ENCODE measurements around the gene FBXW11.
A peak's percentile ranks its signal among the peaks of the same experiment; 100 is the strongest.

Gene FBXW11

DNA sequence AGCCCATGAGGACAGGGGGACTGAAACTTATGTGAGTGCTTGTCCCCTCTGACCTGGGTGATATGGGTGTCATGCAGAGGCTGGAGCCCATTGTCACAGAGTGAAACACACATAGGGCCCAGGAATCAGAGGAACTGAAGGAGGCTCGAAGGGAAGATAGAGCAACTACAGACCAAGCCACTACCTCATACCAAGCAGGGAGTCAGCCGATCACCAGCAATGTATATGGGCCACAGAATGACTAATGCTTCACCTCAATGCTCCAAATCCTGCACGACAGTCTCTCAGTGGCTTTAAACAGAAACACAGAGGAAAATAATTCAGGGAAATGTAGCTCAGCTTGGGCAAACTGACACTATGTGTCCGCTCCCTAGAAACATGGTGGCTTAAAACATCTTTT, 8.9 kb upstream of the FBXW11 start:
- no peak for DNase-seq (ENCODE audit: low spot score)

DNA sequence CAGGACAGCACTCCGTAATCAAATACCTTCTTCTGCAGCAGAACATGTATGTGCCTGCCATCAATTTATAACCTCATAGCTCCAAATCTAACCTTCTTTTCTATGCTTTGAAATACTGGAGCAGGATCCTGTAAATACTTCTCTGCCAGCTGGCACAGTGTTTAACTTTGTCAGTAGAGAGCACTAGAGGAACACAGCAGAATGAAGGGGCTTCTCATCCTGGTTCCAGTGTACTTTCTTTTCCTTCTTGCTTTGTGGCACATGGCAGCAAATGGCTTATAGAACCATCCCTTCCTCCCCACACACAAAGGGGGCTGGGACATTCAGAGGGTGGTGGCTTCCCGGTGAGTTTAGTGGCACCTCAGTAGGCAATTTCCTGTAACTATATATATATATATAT, 3.8 kb upstream of the FBXW11 start:
- DNase-seq (ENCODE audit: low spot score), result no peak

DNA sequence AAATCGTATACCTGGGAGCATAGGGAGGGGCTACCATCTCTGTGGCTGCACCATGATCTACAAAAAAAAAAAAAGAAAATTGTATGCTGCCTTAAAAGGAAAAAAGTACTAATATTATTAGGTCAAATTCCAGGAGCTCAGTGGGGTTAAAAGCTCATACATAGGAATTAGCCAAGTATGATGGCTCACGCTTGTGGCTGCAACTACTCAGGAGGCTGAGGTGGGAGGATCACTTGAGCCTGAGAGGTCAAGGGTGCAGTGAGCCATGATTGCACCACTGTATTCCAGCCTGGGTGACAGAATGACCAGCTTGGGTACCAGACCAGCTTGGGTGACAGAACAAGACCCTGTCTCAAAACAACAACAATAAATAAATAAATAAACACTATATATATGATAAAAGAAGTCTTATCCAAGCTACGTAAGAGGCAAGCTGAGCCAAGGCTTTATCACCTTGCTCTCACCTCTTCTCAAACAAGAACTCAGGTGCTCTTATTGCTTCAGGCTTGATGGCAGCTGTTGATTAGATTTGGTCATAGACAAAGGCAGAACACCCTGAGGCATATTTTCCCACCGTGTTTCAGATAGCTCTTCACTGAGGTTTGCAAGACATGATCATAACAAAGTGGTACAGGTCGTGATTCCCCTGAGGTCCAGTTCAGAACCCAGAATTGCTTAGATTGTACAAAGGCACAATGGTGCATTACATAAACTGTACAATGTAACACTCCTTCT, 3.3 kb upstream of the FBXW11 start:
- no peak for DNase-seq (ENCODE audit: low spot score)

DNA sequence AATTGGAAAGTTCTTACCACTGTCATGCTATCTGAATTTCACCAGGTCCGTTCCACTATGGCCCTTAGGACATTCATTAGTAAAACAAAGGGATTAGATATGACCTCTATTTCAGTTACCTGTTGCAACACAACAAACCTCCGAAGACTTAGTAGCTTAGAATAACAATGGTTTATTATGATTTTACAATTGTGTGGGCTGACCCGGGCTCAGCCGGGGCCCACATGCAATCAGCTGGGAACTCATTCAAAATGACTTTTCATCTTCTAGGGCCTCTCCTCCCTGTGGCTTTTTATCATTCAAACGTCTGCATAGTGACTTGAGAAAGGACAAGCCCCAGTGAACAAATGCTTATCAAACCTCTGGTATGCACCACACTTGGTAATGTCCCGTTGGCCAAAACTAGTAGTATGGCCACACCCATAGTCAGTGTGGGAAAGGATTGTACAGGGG, 2.3 kb upstream of the FBXW11 start:
- DNase-seq (ENCODE audit: low spot score), result peak; percentile 65

DNA sequence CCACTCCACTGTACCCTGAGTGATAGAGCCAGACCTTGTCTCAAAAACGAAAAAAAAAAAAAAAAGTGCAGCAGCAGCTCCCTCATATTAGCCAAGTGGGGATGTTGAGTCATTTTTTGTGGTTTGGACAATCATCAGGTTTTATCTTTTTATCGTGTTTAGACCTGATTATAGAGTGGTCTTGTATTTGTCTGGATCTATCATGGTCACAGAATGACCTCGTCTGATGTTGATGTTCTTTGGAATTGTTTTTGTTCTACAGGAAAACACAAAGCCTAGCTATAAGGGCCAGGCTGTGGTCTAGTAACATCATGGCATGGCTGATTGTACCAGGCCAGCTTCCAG, 1.6 kb upstream of the FBXW11 start:
- DNase-seq (ENCODE audit: low spot score), result no peak

DNA sequence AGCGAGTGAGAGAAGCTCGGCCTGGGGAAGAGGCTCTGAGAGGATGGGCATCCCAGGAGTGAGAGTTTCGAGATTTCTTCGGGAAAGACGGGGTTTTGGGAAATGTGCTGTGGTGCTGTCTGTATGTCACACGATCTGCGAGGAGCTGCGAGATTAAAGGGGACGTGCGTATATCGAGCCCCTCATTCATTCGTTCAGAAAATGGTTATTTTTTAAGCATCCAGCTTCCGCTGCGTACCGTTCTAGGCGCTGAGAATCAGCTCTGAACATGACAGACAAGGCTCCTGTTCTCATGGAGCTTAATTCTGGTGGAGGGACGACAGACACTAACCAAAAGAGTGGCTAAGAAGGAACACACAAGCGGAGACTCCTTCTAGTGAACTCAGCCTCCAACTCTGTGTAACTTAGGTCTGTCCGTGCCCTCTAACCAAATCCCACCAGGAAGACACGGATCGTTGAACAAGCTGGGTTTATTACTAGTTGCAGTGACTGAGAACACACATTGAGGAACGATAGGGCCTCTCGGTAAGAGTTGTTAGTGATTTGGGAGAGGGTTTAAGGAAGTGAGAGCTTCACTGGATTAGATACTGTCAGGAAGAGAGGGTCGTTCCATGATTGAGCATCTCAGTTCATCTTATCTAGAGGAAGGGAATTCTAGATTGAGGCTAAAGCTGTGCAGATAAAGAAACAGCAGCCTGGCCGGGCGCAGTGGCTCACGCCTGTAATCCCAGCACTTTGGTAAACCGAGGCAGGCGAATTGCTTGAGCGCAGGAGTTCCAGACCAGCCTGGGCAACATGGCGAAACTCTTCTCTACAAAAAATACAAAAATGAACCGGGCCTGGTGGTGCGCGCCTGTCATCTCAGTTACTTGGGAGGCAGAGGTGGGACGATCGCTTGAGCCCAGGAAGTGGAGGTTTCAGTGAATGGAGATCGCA, 1.0 kb upstream of the FBXW11 start:
- peak; percentile 24 for DNase-seq (ENCODE audit: low spot score)

DNA sequence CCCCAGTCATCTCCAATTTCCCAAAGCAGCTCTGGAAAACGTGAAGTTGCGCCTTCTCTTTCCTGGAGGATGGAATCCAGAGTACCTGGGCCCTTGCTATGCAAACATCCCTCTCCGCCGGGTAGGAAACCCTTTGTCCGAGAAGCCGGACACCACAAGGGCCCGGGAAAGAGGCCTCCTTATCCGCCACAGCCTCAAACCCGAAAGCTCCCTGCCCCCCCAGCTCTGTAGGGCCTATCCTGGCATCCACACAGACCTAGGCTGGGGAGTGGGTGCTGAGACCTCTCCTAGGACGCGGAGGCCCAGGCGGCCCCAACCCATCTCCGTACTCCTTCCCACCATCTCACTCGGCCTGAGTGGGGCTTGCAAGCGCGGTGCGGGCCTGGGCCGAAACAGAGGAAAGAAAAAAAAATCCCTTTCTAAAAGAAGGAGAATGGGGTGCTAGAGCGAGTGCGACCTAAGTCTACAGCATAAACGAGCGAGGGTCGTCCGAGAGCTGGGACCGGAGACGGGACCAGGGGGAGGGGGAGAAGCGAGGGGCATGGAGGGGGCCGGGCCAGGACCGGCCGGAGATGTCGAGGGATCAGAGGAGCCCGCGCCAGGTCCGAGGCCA, 624 bp downstream of the FBXW11 start:
- peak; percentile 23 for DNase-seq (ENCODE audit: low spot score)

DNA sequence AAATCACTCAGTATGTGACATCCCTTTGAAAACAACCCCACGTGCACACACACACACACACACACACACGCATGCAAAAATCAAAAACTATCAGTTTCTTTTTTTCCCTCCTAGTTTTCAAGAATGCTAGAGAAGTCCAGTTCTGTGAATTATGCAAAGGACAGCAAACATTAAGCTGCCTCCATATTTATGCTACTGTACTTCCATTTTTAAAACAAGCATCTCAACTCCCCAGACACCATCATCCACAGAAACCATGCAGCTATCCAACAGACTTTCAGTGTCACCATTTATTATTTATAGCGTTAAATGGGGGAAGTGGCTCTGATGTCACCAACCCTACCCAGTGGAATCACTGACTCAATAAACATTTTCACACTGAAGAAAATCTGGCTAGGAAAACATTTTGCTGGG, 1.6 kb downstream of the FBXW11 start:
- DNase-seq (ENCODE audit: low spot score), result no peak

DNA sequence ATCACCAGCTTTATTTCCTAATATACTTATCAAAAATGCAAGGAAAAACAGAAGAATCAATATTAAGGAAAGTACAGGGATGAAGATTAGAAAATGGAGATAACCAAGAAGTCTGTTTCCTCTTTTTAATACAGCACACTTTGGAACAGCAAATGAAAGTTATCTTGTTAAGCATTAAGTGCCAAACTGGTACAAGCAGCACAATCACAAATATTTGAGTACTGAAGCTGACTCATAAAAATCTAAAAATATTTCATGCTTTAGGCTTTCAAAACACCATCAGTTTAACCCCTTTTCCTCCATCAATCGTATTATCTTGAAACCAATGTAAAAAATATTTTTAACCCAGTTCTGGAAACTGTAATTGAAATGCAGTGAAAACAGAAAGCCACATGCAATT, 2.7 kb downstream of the FBXW11 start:
- no peak for DNase-seq (ENCODE audit: low spot score)

DNA sequence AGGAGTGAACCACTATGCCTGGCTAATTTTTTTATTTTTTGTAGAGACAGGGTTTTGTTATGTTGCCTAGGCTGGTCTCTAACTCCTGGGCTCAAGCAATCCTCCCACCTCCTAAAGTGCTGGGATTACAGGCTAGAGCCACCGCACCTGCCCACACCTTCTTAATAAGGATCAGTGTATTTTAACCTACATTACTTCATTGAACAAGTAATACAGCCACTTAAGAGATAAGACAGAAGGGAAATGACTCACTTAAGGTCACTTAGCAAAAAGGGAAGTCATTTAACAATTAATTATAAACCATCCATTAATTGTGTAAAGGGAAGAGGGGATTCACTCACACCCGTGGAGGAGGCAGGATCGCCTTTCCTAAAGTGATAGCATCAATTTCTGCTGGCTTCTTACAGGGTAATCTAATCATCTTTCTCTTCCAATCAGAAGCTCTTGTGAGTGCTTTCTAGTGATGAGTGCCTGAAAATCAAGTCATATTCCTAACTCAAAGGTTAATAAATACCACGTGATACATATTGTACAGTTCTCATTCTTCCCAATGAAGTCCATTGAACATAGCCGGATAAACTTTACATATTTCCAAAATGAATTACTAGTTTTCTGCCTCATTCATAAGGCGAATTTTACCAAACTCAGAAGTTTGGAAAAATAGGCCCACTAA, 3.5 kb downstream of the FBXW11 start:
- DNase-seq (ENCODE audit: low spot score), result no peak

DNA sequence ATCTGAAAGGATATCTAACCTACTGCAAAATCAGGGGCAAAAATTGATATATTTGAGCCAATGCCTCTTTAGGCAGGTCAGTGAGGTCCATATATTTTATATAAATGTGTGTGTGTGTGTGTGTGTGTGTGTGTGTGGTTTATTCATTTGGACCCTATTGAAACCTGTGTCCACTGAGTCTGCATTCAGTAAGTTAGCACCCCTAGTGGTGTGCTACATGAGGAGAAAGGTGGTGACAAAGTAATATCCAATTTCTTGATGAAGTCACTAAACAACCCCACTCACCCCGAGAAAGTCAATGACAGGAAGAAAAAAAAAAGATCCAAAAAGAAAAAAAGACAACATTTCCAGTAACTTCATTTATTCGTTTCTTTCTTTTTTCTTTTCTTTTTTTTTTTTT, 4.1 kb downstream of the FBXW11 start:
- DNase-seq (ENCODE audit: low spot score), result peak; percentile 58

DNA sequence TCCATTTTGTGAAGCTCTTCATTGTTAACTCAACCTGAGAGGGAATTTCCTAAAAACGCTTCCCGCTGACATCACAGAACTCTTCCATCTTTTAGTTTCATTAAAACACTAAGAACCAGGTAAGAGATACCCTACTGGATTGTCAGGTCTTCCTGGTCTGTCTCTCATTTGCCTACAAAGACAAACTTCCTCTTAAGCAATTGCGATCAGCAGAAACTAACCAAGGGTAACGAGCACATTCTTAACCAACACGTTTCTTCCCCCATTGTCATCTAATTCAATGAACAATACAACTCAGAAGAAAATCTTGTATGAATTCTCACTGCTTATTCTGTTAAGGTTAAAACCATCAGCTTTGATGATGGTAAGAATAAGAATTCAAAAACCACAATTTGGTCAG, 6.6 kb downstream of the FBXW11 start:
- no peak for DNase-seq (ENCODE audit: low spot score)

DNA sequence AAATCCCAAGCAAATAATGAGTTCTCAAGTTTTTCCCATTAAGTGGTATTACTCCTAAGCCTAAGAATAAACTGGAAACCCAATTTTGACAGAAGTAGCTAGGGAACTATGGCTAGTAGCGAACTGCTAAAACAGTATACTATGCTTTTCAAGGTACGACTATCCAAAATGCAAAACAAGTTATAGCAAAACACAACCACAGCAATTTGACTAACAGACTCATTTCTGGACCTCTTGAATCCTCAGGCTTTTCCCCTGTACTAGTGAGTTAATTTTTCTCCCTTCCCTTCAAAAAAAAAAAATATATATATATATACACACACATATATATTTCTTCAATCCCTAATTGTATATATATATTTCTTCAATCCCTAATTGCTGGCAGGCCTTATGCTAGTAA, 7.3 kb downstream of the FBXW11 start:
- DNase-seq (ENCODE audit: low spot score), result no peak

DNA sequence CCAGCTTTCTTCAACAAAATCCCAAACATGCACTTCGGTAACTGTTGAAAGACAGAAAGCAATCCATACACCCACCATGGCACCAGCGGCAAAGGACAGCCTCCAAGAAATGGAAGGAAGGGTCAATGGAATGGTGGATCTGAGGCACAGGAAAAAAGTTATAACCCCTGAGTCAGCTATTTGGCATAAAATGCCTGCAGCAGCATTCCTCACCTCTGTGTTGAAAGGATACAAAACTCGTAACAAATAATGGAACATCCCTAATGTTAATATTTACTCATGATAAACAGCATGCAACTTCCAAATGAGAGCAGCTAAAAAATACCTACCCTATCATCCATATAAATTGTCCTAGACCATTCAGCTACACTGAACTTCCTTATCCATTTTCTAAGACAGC, 9.4 kb downstream of the FBXW11 start:
- DNase-seq (ENCODE audit: low spot score), result no peak

DNA sequence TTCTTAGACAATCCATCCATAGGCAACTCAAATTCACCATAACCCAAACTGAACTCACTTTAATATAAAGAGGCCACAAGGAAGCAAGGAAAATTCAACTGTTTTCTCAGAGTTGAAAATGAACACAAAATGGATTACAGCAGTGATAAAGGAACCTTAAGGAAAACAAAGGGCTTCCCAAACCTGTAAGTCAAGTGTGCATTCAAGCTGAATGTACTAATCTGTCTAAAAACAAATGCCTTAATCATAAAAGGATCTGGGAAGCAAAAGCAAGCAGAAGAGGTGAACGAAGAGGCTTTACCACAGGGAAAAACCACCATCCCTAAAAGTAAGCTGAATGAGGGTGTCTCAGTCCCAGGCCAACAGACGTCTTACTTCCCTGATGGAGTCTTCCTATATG, 13.6 kb downstream of the FBXW11 start:
- no peak for DNase-seq (ENCODE audit: low spot score)

DNA sequence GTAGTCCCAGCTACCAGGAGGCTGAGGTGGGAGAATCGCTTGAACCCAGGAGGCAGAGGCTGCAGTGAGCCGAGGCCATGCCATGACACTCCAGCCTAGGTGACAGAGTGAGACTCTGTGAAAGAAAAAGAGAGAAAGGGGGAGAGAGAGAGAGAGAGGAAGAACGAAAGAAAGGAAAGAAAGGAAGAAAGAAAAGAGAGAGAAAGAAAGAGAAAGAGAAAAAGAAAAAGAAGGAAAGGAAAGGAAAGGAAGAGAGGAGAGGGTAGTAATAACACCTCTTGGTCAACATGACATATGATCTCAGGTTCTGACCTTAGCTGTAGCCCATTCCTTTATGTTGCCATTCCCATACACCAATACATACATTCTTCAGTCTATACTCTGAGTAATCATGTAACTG, 14.1 kb downstream of the FBXW11 start:
- DNase-seq (ENCODE audit: low spot score), result no peak

DNA sequence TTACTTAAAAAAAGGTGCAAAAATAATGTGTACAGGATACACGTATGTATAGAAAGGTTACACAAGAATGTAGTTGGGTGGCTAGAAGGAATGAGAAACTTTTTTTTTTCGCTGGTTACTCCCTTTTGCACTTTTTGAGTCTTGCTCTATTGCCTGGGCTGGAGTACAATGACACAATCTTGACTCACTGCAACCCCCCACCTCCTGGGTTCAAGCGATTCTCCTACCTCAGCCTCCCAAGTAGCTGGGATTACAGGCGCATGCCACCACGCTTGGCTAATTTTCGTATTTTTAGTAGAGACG, 15.8 kb downstream of the FBXW11 start:
- no peak for DNase-seq (ENCODE audit: low spot score)

DNA sequence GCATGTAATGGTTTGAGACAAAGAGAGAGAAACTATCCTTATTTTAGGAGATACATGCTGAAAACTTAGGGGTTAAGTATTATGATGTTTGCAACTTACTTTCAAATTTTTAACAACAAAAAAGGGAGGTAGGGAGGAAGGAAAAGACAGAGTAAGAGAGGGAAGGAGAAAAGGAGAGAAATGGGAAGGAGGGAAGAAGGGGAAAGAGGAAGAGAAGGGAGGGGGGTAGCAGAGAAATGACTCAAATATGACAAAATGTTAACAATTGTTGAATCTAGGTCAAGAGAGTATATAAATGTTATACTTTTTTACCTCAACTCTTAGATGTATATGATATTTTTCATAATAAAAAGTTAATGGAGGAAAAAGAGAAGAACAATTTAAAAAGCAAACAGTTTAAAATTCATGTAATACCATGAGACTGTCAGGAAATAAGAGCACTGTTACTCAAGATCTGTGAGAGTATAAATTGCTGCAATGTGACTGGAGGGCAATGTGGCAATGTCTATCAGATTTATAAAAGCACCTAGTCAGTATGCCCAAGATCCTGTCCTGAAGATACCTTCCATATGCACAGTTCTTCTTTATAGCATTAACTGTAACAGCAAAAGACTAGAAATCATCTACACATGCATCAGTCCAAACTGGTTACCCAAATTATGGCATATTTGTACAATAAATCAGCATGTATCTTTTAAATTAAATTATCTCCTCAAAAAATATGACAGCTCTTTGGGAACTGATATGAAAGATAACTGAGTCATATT, 16.3 kb downstream of the FBXW11 start:
- no peak for DNase-seq (ENCODE audit: low spot score)

DNA sequence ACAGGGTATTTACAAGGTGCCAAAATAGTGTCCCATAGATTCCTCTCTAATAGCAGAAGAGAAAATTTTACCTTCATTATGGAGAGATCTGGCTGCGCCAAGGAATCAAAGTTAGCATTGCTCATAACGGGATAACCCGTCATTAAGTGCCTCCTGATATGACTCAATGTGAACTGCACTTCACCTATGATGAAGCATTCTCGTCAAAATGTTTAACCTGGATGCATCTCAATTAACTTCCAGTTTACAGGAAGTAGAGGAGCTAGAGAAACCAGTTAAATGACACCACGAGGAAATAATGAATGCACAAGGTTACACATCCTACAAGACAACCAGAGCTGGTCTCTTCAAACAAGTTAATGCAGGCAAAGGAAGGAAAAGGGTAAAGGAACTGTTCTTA, 17.2 kb downstream of the FBXW11 start:
- no peak for DNase-seq (ENCODE audit: low spot score)

DNA sequence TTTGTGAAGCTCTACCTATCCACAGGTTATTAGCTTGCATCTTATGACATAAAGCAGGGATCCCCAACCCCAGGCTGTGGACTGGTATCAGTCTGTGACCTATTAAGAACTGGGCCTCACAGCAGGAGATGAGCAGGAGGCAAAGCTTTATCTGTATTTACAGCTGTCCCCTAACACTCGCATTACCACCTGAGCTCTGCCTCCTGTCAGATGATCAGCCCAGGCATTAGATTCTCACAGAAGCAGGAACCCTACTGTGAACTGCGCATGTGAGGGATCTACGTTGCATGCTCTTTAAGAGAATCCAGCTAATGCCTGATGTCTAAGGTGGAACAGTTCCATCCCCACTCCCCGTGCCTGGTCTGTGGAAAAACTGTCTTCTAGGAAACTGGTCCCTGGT, 19.7 kb downstream of the FBXW11 start:
- no peak for DNase-seq (ENCODE audit: low spot score)

DNA sequence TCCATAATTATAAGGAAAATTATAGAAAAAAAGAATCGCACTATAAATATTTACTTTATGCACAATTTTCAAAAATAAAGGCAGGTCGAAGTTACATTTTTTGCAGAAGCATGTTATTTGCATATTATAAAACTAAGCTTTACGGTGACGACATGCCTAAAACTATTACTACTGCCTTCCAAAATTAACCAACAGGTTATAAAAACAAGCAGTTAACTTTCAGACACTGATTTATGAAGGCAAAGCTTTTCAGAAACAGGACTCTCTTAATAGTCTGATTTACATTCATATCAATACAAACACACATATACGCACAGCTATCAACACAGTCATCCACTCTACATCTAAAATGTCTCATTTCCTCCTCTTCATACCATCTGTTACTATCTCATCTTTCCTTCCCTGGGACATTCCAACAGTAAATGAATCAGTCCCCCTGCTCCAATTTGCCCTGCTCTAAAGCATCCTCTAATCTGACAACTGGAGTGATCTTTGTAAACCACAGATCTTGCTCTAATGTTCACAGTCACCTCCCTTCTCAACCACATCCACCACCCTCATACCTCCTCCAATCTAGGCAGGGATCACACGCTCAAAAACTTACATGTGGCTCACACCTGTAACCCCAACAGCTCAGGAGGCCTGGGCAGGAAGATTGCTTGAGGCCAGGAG, 21.6 kb downstream of the FBXW11 start:
- DNase-seq (ENCODE audit: low spot score), result no peak

Measured in hematopoietic multipotent progenitor cell treated with erythropoietin and hydrocortisone succinate and interleukin-3 and kit ligand, for 15 days (in vitro differentiated cells).